Activated CD4-positive, alpha-beta T cell treated with anti-CD3 and anti-CD28 coated beads for 36 hours (primary cell): ENCODE data around the gene COL26A1. TPM values are rescaled to one million over a fixed set of nuclear protein-coding genes. Genes with fewer than 3 reads are reported as not detected.

Experiments used
- ATAC-seq: fragments of 200-7000 bp; cut with Tn5 transposase; one replicate; pipeline ENCODE4 v1.10.0; 2021; ENCODE audit warnings: mild to moderate bottlenecking, moderate library complexity
- CTCF ChIA-PET: fragments of 350-600 bp; sonication (Branson Sonifier 250); formaldehyde crosslinking; loops from one replicate; lab custom pipeline; 2021; ENCODE audit warnings: antibody characterized with exemption; lab: Charles Lee
- POLR2A ChIA-PET: fragments of 350-600 bp; sonication (Branson Sonifier 250); formaldehyde crosslinking; loops from one replicate; lab custom pipeline; 2021; ENCODE audit warnings: antibody characterized with exemption, inconsistent platforms; lab: Charles Lee
- DNase-seq: peaks from one replicate; pipeline ENCODE4 v3.0.0-alpha.2; 2020
- H3K27ac Mint-ChIP-seq: one replicate; pipeline ENCODE4 v1.8.0; 2021; ENCODE audit warnings: mixed read lengths
- H3K27me3 Mint-ChIP-seq: one replicate; pipeline ENCODE4 v1.8.0; 2021; ENCODE audit warnings: mixed read lengths
- H3K36me3 Mint-ChIP-seq: one replicate; pipeline ENCODE4 v1.8.0; 2021; ENCODE audit warnings: low read depth, mixed read lengths
- H3K4me1 Mint-ChIP-seq: one replicate; pipeline ENCODE4 v1.8.0; 2021; ENCODE audit warnings: mixed read lengths
- H3K4me3 Mint-ChIP-seq: one replicate; pipeline ENCODE4 v1.8.0; 2021; ENCODE audit warnings: mild to moderate bottlenecking, moderate library complexity, mixed read lengths
- H3K9me3 Mint-ChIP-seq: one replicate; pipeline ENCODE4 v1.8.0; 2021; ENCODE audit warnings: low read depth, mixed read lengths
- intact Hi-C, 2 experiments: fragments of 100-400 bp; cut with DNase I in 1 of 2; cut with micrococcal nuclease in 1 of 2; formaldehyde crosslinking; loops; one replicate each; pipeline versions ENCODE4 v1.14.2 to v1.15.1; 2022 to 2024; cut with DNase I, micrococcal nuclease
- total RNA-seq, 2 experiments: library from RNA; stranded (reverse); gene quantifications; one replicate each; pipeline ENCODE4 v1.2.3, GENCODE V29; 2021

Gene COL26A1
- total RNA-seq, 2 experiments from 2014 or later = not detected

DNA sequence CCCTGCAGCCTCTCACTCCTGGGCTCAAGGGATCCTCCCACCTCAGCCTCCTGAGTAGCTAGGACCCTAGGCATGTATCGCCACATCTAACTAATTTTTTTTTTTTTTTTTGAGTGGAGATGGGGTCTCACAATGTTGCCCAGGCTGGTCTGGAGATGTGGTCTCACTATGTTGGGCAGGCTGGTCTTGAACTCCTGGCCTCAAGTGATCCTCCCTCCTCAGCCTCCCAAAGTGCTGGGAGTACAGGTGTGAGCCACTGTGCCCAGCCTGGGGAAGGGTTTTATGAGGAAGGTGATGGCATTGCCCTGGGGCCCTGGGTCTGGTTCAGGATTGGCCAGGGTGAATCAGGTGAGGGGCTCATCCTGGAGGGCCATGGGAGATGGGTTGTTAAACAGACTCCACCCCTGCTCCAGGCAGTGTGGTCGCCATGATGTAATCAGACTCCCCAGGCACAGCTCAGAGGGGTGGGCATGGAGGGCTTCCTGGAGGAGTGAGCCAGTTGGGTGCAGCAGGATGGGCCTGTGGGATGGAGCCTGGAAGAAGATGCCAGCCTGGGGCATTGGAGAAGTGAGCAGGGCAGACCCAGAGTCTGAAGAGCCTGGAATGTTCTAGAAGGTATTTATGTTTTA is 183.7 kb downstream of the COL26A1 start:
- intact Hi-C loops = no loop called here
- ChIA-PET CTCF (interaction anchor here (0.6 kb wide), 1 partner anchor 15 kb away, joined by 3 read pairs; no protein-coding TSS in a partner anchor), POLR2A (no interaction called here)
- no peak for DNase-seq
- Mint-ChIP-seq H3K27ac (no peak overlapping the region), H3K27me3 (peaks cover 3% of the 10 kb centered on the region), H3K4me3 (no peak overlapping the region), H3K36me3 (no peaks in the 10 kb centered on the region), H3K4me1 (no peaks in the 10 kb centered on the region), H3K9me3 (no peaks in the 10 kb centered on the region)
- no peak for ATAC-seq

DNA sequence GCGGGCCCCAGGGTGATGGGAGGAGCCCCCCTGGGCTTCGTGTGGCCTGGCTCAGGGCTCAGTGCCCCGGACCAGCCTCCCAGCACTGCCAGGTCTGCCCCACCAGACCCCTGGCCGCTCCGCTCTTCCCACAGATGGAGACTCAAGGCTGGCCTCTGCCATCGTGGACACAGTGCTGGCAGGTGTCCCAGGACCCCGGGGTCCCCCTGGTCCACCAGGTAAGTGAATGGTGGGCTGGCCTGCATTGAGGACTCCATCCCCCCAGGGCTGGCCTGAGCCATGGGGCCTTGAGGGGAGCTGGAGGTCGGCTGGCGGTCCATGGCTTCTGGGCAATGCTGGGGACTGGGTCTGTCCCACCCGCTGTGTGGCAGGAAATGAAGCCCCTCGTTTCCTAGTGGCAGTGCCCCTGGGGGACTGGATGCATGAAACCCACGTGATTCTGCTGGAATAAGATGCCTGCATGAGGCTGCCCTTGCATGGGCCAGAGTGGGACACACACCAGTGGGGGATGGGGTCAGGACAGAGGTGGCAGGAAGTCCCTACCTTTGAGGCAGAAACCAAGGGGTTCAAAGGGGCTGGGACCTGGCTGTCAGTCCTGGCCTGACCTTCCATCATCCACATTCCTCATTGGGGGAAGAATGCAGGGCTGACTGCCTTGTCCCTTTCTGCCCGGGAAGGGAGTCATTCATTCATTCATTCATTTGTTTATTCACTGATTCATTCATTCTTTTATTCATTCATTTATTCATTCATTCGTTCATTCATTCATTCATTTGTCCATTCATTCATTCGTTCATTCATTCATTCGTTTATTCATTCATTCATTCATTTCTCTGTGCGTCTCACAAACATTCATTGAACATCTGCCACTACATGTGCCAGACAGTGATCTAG is 184.6 kb downstream of the COL26A1 start:
- DNase-seq (no peak), ATAC-seq (no peak)
- Mint-ChIP-seq H3K4me3 (no peak overlapping the region), H3K27me3 (peaks cover 3% of the 10 kb centered on the region), H3K9me3 (no peaks in the 10 kb centered on the region), H3K4me1 (no peaks in the 10 kb centered on the region), H3K36me3 (no peaks in the 10 kb centered on the region), H3K27ac (no peak overlapping the region)
- CTCF ChIA-PET = interaction anchor here (0.6 kb wide), 1 partner anchor 107 kb away, joined by 3 read pairs; no protein-coding TSS in a partner anchor
- POLR2A ChIA-PET = no interaction called here
- intact Hi-C loops = no loop called here

GRCh38 chr7:101547916-101548661 is 185.4 kb downstream of the COL26A1 start:
- POLR2A ChIA-PET = no interaction called here
- Mint-ChIP-seq H3K27me3 (no peaks in the 10 kb centered on the region), H3K27ac (no peak overlapping the region), H3K9me3 (no peaks in the 10 kb centered on the region), H3K4me3 (no peak overlapping the region), H3K4me1 (no peaks in the 10 kb centered on the region), H3K36me3 (no peaks in the 10 kb centered on the region)
- ATAC-seq (no peak), DNase-seq (no peak)
- intact Hi-C loops = no loop called here
- CTCF ChIA-PET = interaction anchor here (0.5 to 0.6 kb wide), 2 partner anchors 39 to 108 kb away, joined by 3 read pairs; no protein-coding TSS in a partner anchor

- H3K9me3 Mint-ChIP-seq = no peaks in the 10 kb centered on the region
- no peak overlapping the region for H3K4me3 Mint-ChIP-seq
- ChIA-PET CTCF (no interaction called here), POLR2A (no interaction called here)
- ATAC-seq (no peak), DNase-seq (no peak)
- no peak overlapping the region for H3K27ac Mint-ChIP-seq
- H3K4me1 Mint-ChIP-seq = no peaks in the 10 kb centered on the region
- no peaks in the 10 kb centered on the region for H3K27me3 Mint-ChIP-seq
- intact Hi-C loops = no loop called here
- no peaks in the 10 kb centered on the region for H3K36me3 Mint-ChIP-seq
Observed at GRCh38 chr7:101549734-101550133, 187.1 kb downstream of the COL26A1 start.

DNA sequence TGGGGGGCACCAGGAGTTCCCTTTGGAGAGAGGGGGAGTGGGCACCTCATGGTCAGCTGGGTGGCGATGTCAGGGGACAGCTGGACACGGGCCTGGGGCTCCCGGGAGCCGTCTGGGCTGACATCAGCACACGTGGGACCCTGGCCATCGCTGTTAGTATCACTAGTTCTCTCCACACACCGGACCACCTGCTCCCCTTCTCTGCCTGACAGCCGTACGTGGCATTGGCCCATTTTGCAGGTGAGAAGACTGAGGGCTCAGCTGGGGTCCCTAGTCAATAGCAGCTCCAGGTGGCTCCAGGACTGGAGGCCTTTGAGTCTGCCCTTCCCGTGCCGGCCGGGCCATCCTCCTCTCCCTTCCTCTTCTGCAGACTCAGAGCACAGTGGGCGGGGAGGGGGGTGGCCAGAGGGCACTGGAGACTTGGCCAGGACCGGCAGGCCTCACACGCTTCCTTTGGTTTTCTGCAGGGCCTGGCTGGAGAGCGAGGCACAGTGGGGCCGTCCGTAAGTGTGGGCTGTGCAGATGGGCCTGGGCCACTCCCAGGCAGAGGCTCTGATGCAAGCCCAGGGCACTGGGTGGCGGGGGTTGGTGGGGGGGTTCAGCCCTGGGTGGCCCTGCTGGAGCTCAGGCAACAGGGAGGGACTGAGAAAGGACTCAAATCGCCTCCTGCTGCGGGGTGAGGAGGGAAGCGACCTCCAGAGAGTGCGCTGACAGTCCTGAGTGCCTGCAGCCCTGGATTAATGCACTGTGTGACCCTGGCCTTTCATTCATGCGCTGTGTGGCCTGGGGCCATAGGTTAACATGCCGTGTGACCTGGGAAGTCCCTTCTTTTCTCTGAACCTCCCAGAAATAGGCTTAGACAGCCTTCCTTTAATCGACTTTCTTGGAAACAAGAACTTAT is 188.2 kb downstream of the COL26A1 start:
- Mint-ChIP-seq H3K4me1 (no peaks in the 10 kb centered on the region), H3K27me3 (no peaks in the 10 kb centered on the region), H3K36me3 (no peaks in the 10 kb centered on the region), H3K4me3 (no peak overlapping the region), H3K27ac (no peak overlapping the region), H3K9me3 (no peaks in the 10 kb centered on the region)
- ChIA-PET POLR2A (no interaction called here), CTCF (no interaction called here)
- DNase-seq = no peak
- ATAC-seq = no peak
- intact Hi-C loops = no loop called here

DNA sequence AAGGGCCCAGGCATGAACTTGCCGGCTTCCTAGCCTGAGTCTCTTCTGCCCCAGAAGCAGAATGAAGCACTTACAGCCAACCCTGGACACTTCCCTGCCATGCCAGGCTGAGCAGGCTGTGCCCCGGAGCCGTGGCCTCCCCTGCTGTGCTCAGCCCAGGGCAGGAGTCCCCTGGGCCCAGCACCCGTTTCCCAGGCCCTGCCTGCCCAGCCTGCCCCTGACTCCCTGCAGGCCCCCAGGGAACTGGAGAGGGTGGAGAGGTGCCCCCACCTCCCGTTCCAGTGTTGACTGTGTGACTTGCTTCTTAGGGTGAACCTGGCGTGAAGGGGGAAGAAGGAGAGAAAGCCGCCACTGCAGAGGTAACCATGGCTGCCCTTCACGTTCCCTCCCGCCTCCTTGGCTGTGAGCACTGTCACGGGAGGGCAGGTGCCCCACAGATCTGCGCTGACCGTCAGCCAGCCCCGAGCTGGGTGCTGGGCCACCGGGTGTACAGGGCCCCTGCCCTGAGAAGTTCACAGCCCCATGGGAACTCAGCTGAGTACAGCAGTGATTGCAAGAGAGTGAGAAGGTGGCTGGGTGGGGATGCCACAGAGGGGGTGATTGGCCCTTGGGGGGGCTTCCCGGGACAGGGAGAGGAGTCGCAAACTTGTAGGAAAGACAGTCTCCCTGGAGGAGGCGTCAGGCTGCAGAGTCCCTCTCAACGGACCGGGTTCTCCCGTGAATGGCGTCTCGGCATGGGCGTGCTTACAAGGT is 190.5 kb downstream of the COL26A1 start:
- intact Hi-C loops = no loop called here
- ChIA-PET POLR2A (interaction anchor here (0.6 kb wide), 1 partner anchor 40 kb away, joined by 3 read pairs; no protein-coding TSS in a partner anchor), CTCF (interaction anchor here (0.6 kb wide), 1 partner anchor 212 kb away, joined by 5 read pairs; no protein-coding TSS in a partner anchor)
- Mint-ChIP-seq H3K27me3 (peaks cover 2% of the 10 kb centered on the region), H3K27ac (no peak overlapping the region), H3K4me1 (no peaks in the 10 kb centered on the region), H3K36me3 (no peaks in the 10 kb centered on the region), H3K9me3 (no peaks in the 10 kb centered on the region), H3K4me3 (no peak overlapping the region)
- ATAC-seq (no peak), DNase-seq (no peak)

- Mint-ChIP-seq H3K27me3 (peaks cover 2% of the 10 kb centered on the region), H3K27ac (no peak overlapping the region), H3K4me1 (no peaks in the 10 kb centered on the region), H3K36me3 (no peaks in the 10 kb centered on the region), H3K9me3 (no peaks in the 10 kb centered on the region), H3K4me3 (no peak overlapping the region)
- ChIA-PET CTCF (interaction anchor here (0.6 kb wide), 1 partner anchor 212 kb away, joined by 5 read pairs; no protein-coding TSS in a partner anchor), POLR2A (no interaction called here)
- ATAC-seq = no peak
- intact Hi-C loops = no loop called here
- DNase-seq = no peak
Observed at GRCh38 chr7:101553771-101554445, 191.2 kb downstream of the COL26A1 start.

DNA sequence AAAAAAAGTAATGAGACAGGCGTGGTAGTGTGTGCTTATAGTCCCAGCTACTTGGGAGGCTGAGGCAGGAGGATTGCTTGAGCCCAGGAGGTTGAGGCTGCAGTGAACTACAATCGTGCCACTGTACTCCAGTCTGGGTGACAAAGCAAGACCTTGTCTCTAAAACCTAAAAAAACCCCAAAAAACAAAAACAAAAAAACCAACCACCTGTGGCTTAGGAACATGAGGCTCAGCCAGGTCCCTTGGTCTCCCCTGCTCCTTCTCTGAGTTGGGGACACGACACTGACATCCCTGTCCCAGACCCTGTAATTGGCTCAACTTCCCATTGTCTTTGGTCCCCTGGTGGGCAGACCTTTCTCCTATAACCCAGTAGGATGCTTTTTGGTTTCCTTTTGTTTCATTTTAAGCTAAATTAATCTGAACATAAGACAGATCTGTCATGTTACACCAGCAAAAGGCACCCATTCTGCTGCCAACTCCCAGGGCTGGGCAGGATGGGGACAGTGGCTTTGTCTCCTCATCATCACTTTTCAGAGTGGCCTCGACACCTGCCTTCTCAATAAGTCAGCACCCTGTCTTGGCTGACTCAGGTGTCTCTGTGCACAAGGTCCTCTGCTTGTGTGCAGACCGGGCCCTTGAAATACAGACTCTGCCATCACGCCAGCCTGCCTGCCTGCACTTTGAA is 192.1 kb downstream of the COL26A1 start:
- intact Hi-C loops = no loop called here

DNA sequence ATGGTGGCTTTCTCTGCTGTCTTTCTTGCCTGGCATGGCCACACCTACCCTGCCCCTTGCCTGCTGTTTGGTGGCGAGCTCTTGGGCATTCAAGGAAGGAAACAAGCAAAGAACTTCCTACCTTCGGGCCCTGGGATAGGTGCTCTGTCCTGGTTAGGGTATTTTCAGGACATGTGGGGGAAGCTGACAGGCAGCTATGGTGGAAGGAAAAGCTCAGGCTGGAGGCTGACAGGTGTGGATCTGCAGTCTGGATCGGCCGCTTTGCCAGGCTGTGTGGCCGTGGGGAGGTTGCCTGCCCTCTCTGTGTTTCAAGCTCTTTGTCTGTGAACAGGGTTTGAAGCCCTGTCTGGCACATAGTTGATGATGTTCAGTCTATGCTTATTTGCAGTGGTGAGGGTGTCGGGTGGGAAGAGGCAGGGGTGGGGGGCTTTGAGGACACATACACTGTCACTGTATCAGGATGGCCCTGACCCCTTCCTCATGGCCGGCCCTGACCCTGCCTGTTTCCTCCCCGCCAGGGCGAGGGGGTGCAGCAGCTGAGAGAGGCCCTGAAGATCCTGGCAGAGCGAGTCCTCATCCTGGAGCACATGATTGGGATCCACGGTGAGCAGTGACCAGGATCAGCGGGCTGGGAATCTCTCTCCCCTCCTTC is 192.7 kb downstream of the COL26A1 start:
- ChIA-PET POLR2A (no interaction called here), CTCF (no interaction called here)
- no peak overlapping the region for H3K27ac Mint-ChIP-seq
- H3K36me3 Mint-ChIP-seq = no peaks in the 10 kb centered on the region
- intact Hi-C loops = no loop called here
- no peak overlapping the region for H3K4me3 Mint-ChIP-seq
- no peaks in the 10 kb centered on the region for H3K9me3 Mint-ChIP-seq
- ATAC-seq (no peak), DNase-seq (no peak)
- H3K4me1 Mint-ChIP-seq = no peaks in the 10 kb centered on the region
- H3K27me3 Mint-ChIP-seq = peaks cover 2% of the 10 kb centered on the region

More for the DNA sequence above, 192.1 kb downstream of the COL26A1 start:
- ChIA-PET POLR2A (no interaction called here), CTCF (no interaction called here)
- no peak for DNase-seq
- Mint-ChIP-seq H3K27me3 (peaks cover 2% of the 10 kb centered on the region), H3K27ac (no peak overlapping the region), H3K4me1 (no peaks in the 10 kb centered on the region), H3K9me3 (no peaks in the 10 kb centered on the region), H3K36me3 (no peaks in the 10 kb centered on the region), H3K4me3 (no peak overlapping the region)
- ATAC-seq = no peak
